Measurements from ENCODE around the gene MAN2B1. TPM values are rescaled to one million over a fixed set of nuclear protein-coding genes. Genes with fewer than 3 reads are reported as not detected.

The MAN2B1 gene
- total and polyA plus RNA-seq, 2 of the 8 experiments (the other 6 are each of a cell fraction or from before 2014, with no cell fraction given): 55.3 to 76.3 TPM

GRCh38 chr19:12629215-12629614 is 37.3 kb downstream of the MAN2B1 start:
- CTCF ChIA-PET (ENCODE audit: partially characterized antibody): no interaction called here
- no peak overlapping the region for H2BK20ac ChIP-seq (ENCODE audit: low read length)
- no peak overlapping the region for H2AFZ ChIP-seq (ENCODE audit: low read length)
- H3K14ac ChIP-seq (ENCODE audit: insufficient read length): no peak overlapping the region
- no peak overlapping the region for H4K5ac ChIP-seq (ENCODE audit: insufficient read length, low read depth, low read length)
- no peak overlapping the region for H3K18ac ChIP-seq (ENCODE audit: extremely low read depth, low read length)
- no peak overlapping the region for H3K9ac ChIP-seq (replicated peaks in 1 of 4; ENCODE audit: extremely low read depth in 1 of 4, low read depth in 3 of 4, low read length in 3 of 4)
- H3K27ac ChIP-seq (ENCODE audit: low read depth, low read length): no peak overlapping the region
- no peak overlapping the region for H3K4me2 ChIP-seq (ENCODE audit: insufficient read depth in 1 of 2, low read depth in 2 of 2, low read length in 2 of 2)
- no peak overlapping the region for H2AK5ac ChIP-seq (ENCODE audit: low read depth, low read length)
- DNase-seq (ENCODE audit: low read depth in 1 of 2, low spot score in 2 of 2): no peak
- no peaks in the 10 kb centered on the region for H3K23me2 ChIP-seq (ENCODE audit: low read depth, low read length)
- no peak overlapping the region for H2BK120ac ChIP-seq (replicated peaks; ENCODE audit: low read depth, low read length)
- H2BK12ac ChIP-seq (ENCODE audit: low read depth, low read length): no peak overlapping the region
- H3K23ac ChIP-seq (ENCODE audit: insufficient read length): no peak overlapping the region
- no peak overlapping the region for H3K56ac ChIP-seq (replicated peaks; ENCODE audit: insufficient read length, low read depth, low read length)
- peaks cover 34 to 39% of the 10 kb centered on the region in 2 experiments for H3K9me3 ChIP-seq (ENCODE audit: insufficient read depth in 2 of 2, low read depth in 1 of 2, low read length in 1 of 2)
- H4K20me1 ChIP-seq (replicated peaks in 1 of 2; ENCODE audit: control insufficient read depth in 1 of 2, insufficient read depth in 2 of 2, low read length in 2 of 2): no peaks in the 10 kb centered on the region
- TF ChIP-seq EGR1 (IDR thresholded peaks at IDR 0.05; ENCODE audit: borderline replicate concordance, low read depth, low read length) (no peak), USF2 (IDR thresholded peaks at IDR 0.05; ENCODE audit: low read length) (no peak), CREB1 (IDR thresholded peaks at IDR 0.05) (no peak), NRF1 (IDR thresholded peaks at IDR 0.05; ENCODE audit: low read depth, low read length) (no peak)
- 0 out of 8 replicates have a peak overlapping the region, but pooled peaks of 1 of the 4 experiments have one; percentile 17 for H3K4me3 ChIP-seq (ENCODE audit: extremely low read depth in 1 of 4, insufficient read depth in 2 of 4, low read depth in 3 of 4, low read length in 4 of 4)
- no peak overlapping the region for H2BK15ac ChIP-seq (ENCODE audit: low read length)
- no peak for FAIRE-seq
- no peaks in the 10 kb centered on the region for H3K79me2 ChIP-seq (ENCODE audit: control insufficient read depth in 1 of 2, insufficient read depth in 2 of 2, low read length in 2 of 2)
- POLR2A ChIA-PET (ENCODE audit: partially characterized antibody): no interaction called here
- no peak overlapping the region for H2BK5ac ChIP-seq (ENCODE audit: low read depth, low read length)
- H3K4ac ChIP-seq (replicated peaks; ENCODE audit: insufficient read length, low read depth, low read length): no peak overlapping the region
- peaks cover 9 to 66% (median 49%) of the 10 kb centered on the region in 4 experiments for H3K36me3 ChIP-seq (ENCODE audit: control insufficient read depth in 2 of 4, insufficient read depth in 4 of 4, low read length in 3 of 4)
- H3K4me1 ChIP-seq (replicated peaks in 1 of 4; ENCODE audit: control insufficient read depth in 3 of 4, insufficient read depth in 4 of 4, low read length in 3 of 4): no peaks in the 10 kb centered on the region
- H3K79me1 ChIP-seq (ENCODE audit: low read depth, low read length): no peaks in the 10 kb centered on the region
- no peaks in the 10 kb centered on the region for H3K27me3 ChIP-seq (replicated peaks in 1 of 4; ENCODE audit: control insufficient read depth in 3 of 4, extremely low read depth in 1 of 4, insufficient read depth in 3 of 4, low read length in 3 of 4)
- H4K8ac ChIP-seq (ENCODE audit: extremely low read depth, insufficient read depth, low read length): no peak overlapping the region
- no peak overlapping the region for H4K91ac ChIP-seq (replicated peaks; ENCODE audit: insufficient read length, low read length)
- WGBS, 2 experiments (ENCODE audit: extremely low coverage in 1 of 2, insufficient coverage in 1 of 2, insufficient read length in 1 of 2, insufficient replicate concordance in 2 of 2, low coverage in 1 of 2, low lambda C conversion rate in 2 of 2, missing lambda C conversion rate in 1 of 2): 92% methylated on average over 7 of the region's 7 CpGs; no CpG with 5 or more reads in 1 of the 2 experiments
